HG03095 (cell line): ENCODE measurements around the gene FRRS1.

Experiments
- ATAC-seq: cut with Tn5 transposase; IDR thresholded peaks from one replicate; pipeline ENCODE4 v1.9.1; 2021; ENCODE audit warnings: moderate library complexity; ENCODE audit not compliant: unreplicated experiment

Gene FRRS1

GRCh38 chr1:99735852-99736251, 30.6 kb downstream of the FRRS1 start:
- no peak for ATAC-seq

GRCh38 chr1:99731384-99731783, 35.1 kb downstream of the FRRS1 start:
- no peak for ATAC-seq

GRCh38 chr1:99728494-99729235, 37.8 kb downstream of the FRRS1 start:
- no peak for ATAC-seq

GRCh38 chr1:99727575-99728185, 38.8 kb downstream of the FRRS1 start:
- no peak for ATAC-seq

GRCh38 chr1:99726818-99727217, 39.6 kb downstream of the FRRS1 start:
- no peak for ATAC-seq

GRCh38 chr1:99726407-99726806, 40.0 kb downstream of the FRRS1 start:
- ATAC-seq = no peak

GRCh38 chr1:99725996-99726395, 40.4 kb downstream of the FRRS1 start:
- no peak for ATAC-seq

- no peak for ATAC-seq
Measured at GRCh38 chr1:99723251-99723650, 43.2 kb downstream of the FRRS1 start.

GRCh38 chr1:99717005-99717404, 49.4 kb downstream of the FRRS1 start:
- no peak for ATAC-seq

GRCh38 chr1:99713006-99713405, 53.4 kb downstream of the FRRS1 start:
- ATAC-seq = no peak

- ATAC-seq = no peak
Measured at GRCh38 chr1:99710994-99711393, 55.4 kb downstream of the FRRS1 start.

GRCh38 chr1:99707535-99708142, 58.8 kb downstream of the FRRS1 start:
- ATAC-seq = peak; percentile 84

GRCh38 chr1:99705385-99705784, 61.0 kb downstream of the FRRS1 start:
- ATAC-seq = no peak

- ATAC-seq = no peak
Measured at GRCh38 chr1:99704356-99704816, 62.0 kb downstream of the FRRS1 start.

GRCh38 chr1:99702221-99702620, 64.2 kb downstream of the FRRS1 start:
- ATAC-seq = no peak

GRCh38 chr1:99700020-99700419, 66.4 kb downstream of the FRRS1 start:
- no peak for ATAC-seq

- no peak for ATAC-seq
Measured at GRCh38 chr1:99697580-99697979, 68.9 kb downstream of the FRRS1 start.

- no peak for ATAC-seq
Measured at GRCh38 chr1:99696616-99697015, 69.8 kb downstream of the FRRS1 start.

- no peak for ATAC-seq
Measured at GRCh38 chr1:99691175-99691574, 75.3 kb downstream of the FRRS1 start.

- ATAC-seq = peak; percentile 96
Measured at GRCh38 chr1:99685516-99686180, 80.8 kb downstream of the FRRS1 start.

- ATAC-seq = no peak
Measured at GRCh38 chr1:99682291-99682751, 84.1 kb downstream of the FRRS1 start.
